B cell (primary cell): ENCODE measurements around the gene NEO1.

Experiments used
- EZH2 ChIP-seq: IDR thresholded peaks from 2 replicates; pipeline ENCODE4 v1.6.1; 2012; ENCODE audit warnings: borderline replicate concordance, low read depth, mild to moderate bottlenecking, moderate library complexity, low read length; ENCODE audit not compliant: insufficient read depth, poor library complexity, severe bottlenecking
- TF ChIP-seq, protein P1 (sequence below): fragments of 200-600 bp; IDR thresholded peaks from one replicate; pipeline ENCODE4 v1.8.0; 2022; ENCODE audit warnings: antibody characterized with exemption, mild to moderate bottlenecking

- TF ChIP-seq, protein P1, sequence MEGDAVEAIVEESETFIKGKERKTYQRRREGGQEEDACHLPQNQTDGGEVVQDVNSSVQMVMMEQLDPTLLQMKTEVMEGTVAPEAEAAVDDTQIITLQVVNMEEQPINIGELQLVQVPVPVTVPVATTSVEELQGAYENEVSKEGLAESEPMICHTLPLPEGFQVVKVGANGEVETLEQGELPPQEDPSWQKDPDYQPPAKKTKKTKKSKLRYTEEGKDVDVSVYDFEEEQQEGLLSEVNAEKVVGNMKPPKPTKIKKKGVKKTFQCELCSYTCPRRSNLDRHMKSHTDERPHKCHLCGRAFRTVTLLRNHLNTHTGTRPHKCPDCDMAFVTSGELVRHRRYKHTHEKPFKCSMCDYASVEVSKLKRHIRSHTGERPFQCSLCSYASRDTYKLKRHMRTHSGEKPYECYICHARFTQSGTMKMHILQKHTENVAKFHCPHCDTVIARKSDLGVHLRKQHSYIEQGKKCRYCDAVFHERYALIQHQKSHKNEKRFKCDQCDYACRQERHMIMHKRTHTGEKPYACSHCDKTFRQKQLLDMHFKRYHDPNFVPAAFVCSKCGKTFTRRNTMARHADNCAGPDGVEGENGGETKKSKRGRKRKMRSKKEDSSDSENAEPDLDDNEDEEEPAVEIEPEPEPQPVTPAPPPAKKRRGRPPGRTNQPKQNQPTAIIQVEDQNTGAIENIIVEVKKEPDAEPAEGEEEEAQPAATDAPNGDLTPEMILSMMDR = no peak
- TF ChIP-seq EZH2 = no peak
Observed at GRCh38 chr15:73349191-73349590, 296.9 kb downstream of the NEO1 start.
